ENCODE results near the gene PAN3. TPM values are rescaled to one million over a fixed set of nuclear protein-coding genes. Genes with fewer than 3 reads are reported as not detected.

PAN3 gene
- total RNA-seq, 1 donor from 2014 or later = 55.9 TPM

- H3K36me3 Mint-ChIP-seq (ENCODE audit: insufficient read depth) = peaks cover 15% of the 10 kb centered on the region
- H3K4me1 Mint-ChIP-seq (ENCODE audit: low read depth) = peaks cover 2% of the 10 kb centered on the region
These were observed 65.7 kb downstream of the PAN3 start for GRCh38 chr13:28204043-28204442.

DNA sequence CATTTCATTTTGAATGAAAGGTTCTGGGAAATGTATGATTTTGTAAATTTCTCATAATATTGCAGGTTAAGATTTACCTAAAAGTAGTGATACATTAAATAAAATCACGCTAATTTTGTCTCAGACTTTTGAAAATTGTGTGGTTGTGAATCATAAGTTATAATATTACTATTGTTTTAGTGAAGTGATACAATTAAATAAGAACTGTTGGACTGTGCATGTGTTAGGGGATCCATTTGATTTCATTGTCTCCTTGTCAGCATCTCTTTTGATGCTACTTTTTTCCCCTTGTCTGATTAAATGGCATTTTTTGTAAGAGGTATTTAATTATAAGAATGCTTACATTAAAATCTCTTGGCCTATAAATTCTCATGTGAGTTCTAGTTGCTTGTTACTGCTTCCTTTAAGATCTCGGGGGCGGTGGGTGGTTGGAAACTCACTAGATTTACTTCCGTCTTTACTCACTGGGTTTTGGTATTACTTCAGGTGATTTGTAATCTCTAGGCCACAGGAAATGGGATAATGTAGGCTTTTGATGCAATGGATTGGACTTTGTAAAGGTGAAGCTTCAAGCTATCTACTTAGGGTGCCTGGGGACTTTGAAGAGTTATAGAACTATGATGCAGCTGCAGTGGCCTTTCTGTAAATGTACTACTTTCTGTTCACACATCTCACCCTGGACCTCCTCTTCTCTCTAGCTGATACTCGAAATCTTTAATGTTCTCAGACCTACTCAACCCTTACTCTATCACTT, 66.5 kb downstream of the PAN3 start:
- Mint-ChIP-seq H3K4me1 (ENCODE audit: low read depth) (peaks cover 2% of the 10 kb centered on the region), H3K27me3 (no peaks in the 10 kb centered on the region), H3K4me3 (ENCODE audit: low read depth) (no peak overlapping the region), H3K27ac (peak overlapping the region; percentile 24), H3K36me3 (ENCODE audit: insufficient read depth) (peaks cover 15% of the 10 kb centered on the region), H3K9me3 (ENCODE audit: low read depth) (no peaks in the 10 kb centered on the region)
- no peak for DNase-seq (ENCODE audit: low spot score, unreplicated experiment)
- TF ChIP-seq CTCF (IDR thresholded peaks at IDR 0.05; ENCODE audit: unreplicated experiment) = no peak

More at GRCh38 chr13:28204043-28204442, 65.7 kb downstream of the PAN3 start:
- Mint-ChIP-seq H3K27ac (no peak overlapping the region), H3K4me3 (ENCODE audit: low read depth) (no peak overlapping the region), H3K9me3 (ENCODE audit: low read depth) (no peaks in the 10 kb centered on the region), H3K27me3 (no peaks in the 10 kb centered on the region)
- no peak for TF ChIP-seq CTCF (IDR thresholded peaks at IDR 0.05; ENCODE audit: unreplicated experiment)
- DNase-seq (ENCODE audit: low spot score, unreplicated experiment) = no peak

DNA sequence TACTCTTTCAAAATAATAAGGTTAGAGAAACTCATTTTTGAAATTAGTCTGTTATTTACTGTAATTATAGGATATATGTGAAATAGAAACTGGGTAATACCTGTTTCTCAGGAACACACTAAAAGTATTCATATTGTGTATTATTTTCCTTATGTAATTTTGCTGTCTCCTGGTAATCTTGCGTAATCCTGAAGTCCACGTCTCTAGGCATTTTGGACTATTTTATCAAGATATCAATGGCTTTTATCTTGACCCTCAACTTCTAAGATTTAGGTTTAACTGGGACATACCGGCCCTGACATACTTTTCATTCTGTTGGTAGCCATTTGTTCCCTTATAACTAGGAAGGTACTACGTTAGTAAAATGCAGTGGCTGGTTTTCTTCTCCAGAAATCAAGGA, 80.3 kb downstream of the PAN3 start:
- Mint-ChIP-seq H3K36me3 (ENCODE audit: insufficient read depth) (peaks cover 9% of the 10 kb centered on the region), H3K9me3 (ENCODE audit: low read depth) (no peaks in the 10 kb centered on the region), H3K4me3 (ENCODE audit: low read depth) (no peak overlapping the region), H3K27me3 (no peaks in the 10 kb centered on the region), H3K27ac (no peak overlapping the region), H3K4me1 (ENCODE audit: low read depth) (no peaks in the 10 kb centered on the region)
- no peak for DNase-seq (ENCODE audit: low spot score, unreplicated experiment)
- TF ChIP-seq CTCF (IDR thresholded peaks at IDR 0.05; ENCODE audit: unreplicated experiment) = no peak

- no peak overlapping the region for H3K27ac Mint-ChIP-seq
These were observed 81.2 kb downstream of the PAN3 start for GRCh38 chr13:28219408-28220099.

More at GRCh38 chr13:28219408-28220099, 81.2 kb downstream of the PAN3 start:
- Mint-ChIP-seq H3K27me3 (no peaks in the 10 kb centered on the region), H3K4me1 (ENCODE audit: low read depth) (no peaks in the 10 kb centered on the region), H3K9me3 (ENCODE audit: low read depth) (no peaks in the 10 kb centered on the region), H3K4me3 (ENCODE audit: low read depth) (no peak overlapping the region), H3K36me3 (ENCODE audit: insufficient read depth) (peaks cover 5% of the 10 kb centered on the region)
- TF ChIP-seq CTCF (IDR thresholded peaks at IDR 0.05; ENCODE audit: unreplicated experiment) = no peak
- DNase-seq (ENCODE audit: low spot score, unreplicated experiment) = no peak

All from progenitor cell of endocrine pancreas (in vitro differentiated cells).